Measurements from ENCODE around the gene SBNO2.
A peak's percentile ranks its signal among the peaks of the same experiment; 100 is the strongest.

The SBNO2 gene

DNA sequence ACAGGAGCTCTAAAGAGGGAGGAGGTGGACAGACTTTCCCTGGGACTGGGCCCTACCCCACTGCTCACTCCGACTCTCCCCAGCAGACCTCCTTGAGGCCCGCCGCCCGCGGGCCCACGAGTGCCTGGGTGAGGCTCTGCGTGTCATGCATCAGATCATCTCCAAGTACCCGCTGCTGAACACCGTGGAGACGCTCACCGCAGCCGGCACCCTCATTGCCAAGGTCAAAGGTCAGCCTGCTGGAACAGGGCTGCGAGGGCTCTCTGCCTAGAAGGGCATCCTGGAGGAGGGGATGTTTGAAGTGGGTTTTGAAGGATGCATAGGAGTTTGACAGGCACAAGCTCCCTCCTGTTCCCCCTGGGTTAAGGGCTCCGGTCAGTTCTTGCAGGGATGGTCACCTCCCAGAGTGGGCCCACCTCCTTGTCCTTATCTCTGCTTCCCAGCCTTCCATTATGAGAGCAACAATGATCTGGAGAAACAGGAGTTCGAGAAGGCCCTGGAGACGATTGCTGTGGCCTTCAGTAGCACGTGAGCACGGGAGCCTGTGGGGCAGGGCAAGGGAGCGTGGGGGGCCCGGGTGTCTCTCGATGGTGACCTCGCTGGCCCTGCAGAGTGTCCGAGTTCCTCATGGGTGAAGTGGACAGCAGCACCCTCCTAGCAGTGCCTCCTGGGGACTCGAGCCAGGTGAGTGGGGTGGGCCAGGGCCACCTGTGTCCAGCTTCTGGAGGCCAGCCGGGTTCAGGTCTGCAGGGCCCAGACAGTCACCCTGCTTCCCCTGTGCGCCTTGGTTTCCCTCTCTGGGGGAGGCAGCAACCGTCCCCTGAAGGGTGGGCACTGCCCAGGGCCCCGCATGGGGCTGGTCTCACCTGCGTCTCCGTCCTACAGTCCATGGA is 100.8 kb downstream of the SBNO2 start:
- Histone ChIP-seq H3K4me3 (ENCODE audit: low read length, poor library complexity, severe bottlenecking) (no peak overlapping the region), H3K9me3 (ENCODE audit: insufficient read depth, low read depth, low read length) (no peaks in the 10 kb centered on the region), H3K36me3 (ENCODE audit: insufficient read depth, low read length) (no peaks in the 10 kb centered on the region; the same call in 1 of the 2 replicates), H3K4me1 (ENCODE audit: insufficient read depth, low read length, poor library complexity, severe bottlenecking) (peaks cover 47% of the 10 kb centered on the region), H3K4me2 (ENCODE audit: low read depth, low read length, poor library complexity, severe bottlenecking) (peak overlapping the region; percentile 76), H3F3A (ENCODE audit: low read depth) (peaks cover 4% of the 10 kb centered on the region; the same call in 1 of the 2 replicates), H2AFZ (ENCODE audit: low read length) (no peak overlapping the region), H3K9me2 (replicated peaks; ENCODE audit: low read depth, low read length) (no peaks in the 10 kb centered on the region), H3K9ac (ENCODE audit: low read depth, low read length, poor library complexity, severe bottlenecking) (no peak overlapping the region), H4K20me1 (ENCODE audit: insufficient read depth, low read length, poor library complexity, severe bottlenecking) (peaks cover 8% of the 10 kb centered on the region), H3K27me3 (ENCODE audit: insufficient read depth, low read length, poor library complexity, severe bottlenecking) (no peaks in the 10 kb centered on the region), H3K79me2 (ENCODE audit: insufficient read depth, low read length) (peaks cover 41% of the 10 kb centered on the region)
- TF ChIP-seq, protein P1, sequence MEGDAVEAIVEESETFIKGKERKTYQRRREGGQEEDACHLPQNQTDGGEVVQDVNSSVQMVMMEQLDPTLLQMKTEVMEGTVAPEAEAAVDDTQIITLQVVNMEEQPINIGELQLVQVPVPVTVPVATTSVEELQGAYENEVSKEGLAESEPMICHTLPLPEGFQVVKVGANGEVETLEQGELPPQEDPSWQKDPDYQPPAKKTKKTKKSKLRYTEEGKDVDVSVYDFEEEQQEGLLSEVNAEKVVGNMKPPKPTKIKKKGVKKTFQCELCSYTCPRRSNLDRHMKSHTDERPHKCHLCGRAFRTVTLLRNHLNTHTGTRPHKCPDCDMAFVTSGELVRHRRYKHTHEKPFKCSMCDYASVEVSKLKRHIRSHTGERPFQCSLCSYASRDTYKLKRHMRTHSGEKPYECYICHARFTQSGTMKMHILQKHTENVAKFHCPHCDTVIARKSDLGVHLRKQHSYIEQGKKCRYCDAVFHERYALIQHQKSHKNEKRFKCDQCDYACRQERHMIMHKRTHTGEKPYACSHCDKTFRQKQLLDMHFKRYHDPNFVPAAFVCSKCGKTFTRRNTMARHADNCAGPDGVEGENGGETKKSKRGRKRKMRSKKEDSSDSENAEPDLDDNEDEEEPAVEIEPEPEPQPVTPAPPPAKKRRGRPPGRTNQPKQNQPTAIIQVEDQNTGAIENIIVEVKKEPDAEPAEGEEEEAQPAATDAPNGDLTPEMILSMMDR (conservative IDR thresholded peaks at IDR 0.05; ENCODE audit: low read length) = no peak
- no peak for TF ChIP-seq EZH2phosphoT487 (IDR thresholded peaks at IDR 0.05; ENCODE audit: borderline replicate concordance)

DNA sequence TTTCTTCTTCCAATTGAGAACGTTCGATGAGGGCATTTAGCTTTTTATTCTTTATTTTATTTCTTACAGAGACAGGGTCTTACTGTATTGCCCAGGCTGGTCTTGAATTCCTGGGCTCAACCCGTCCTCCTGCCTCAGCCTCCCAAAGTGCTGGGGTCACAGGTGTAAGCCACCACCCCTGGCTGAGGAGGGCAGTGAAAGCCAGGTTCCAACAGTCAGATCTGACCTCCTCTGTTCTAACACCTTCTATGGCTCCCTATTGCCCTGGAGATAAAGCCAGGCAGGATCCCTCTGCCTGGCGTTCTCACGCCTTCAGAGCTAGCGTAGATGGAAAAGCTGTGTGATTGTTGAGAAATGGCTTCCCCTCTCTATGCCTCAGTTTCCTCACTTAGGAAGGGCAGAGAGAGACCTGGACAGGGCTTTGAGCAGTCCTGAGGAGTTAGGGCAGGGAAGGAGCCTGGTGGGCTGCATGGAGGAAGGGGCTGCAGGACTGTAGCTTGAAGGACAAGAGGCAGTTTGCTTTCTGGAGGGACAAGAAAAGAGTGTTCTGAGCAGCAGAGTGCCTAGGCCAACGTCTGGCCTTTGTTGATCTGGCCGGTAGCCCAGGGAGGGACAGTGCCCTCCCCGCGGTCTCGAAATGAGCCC is 101.6 kb downstream of the SBNO2 start:
- H4K20me1 ChIP-seq (ENCODE audit: insufficient read depth, low read length, poor library complexity, severe bottlenecking) = peaks cover 8% of the 10 kb centered on the region
- H2AFZ ChIP-seq (ENCODE audit: low read length) = no peak overlapping the region
- no peak overlapping the region for H3K4me2 ChIP-seq (ENCODE audit: low read depth, low read length, poor library complexity, severe bottlenecking)
- H3K9me2 ChIP-seq (replicated peaks; ENCODE audit: low read depth, low read length) = no peaks in the 10 kb centered on the region
- H3F3A ChIP-seq (ENCODE audit: low read depth) = peaks cover 4% of the 10 kb centered on the region; the same call in 1 of the 2 replicates
- peaks cover 45% of the 10 kb centered on the region for H3K79me2 ChIP-seq (ENCODE audit: insufficient read depth, low read length)
- no peaks in the 10 kb centered on the region; the same call in 1 of the 2 replicates for H3K36me3 ChIP-seq (ENCODE audit: insufficient read depth, low read length)
- H3K4me3 ChIP-seq (ENCODE audit: low read length, poor library complexity, severe bottlenecking) = no peak overlapping the region
- H3K27me3 ChIP-seq (ENCODE audit: insufficient read depth, low read length, poor library complexity, severe bottlenecking) = no peaks in the 10 kb centered on the region
- no peaks in the 10 kb centered on the region for H3K9me3 ChIP-seq (ENCODE audit: insufficient read depth, low read depth, low read length)
- TF ChIP-seq, protein P1 (conservative IDR thresholded peaks at IDR 0.05; ENCODE audit: low read length) = no peak
- no peak for TF ChIP-seq EZH2phosphoT487 (IDR thresholded peaks at IDR 0.05; ENCODE audit: borderline replicate concordance)
- H3K4me1 ChIP-seq (ENCODE audit: insufficient read depth, low read length, poor library complexity, severe bottlenecking) = peaks cover 44% of the 10 kb centered on the region
- no peak overlapping the region for H3K9ac ChIP-seq (ENCODE audit: low read depth, low read length, poor library complexity, severe bottlenecking)

DNA sequence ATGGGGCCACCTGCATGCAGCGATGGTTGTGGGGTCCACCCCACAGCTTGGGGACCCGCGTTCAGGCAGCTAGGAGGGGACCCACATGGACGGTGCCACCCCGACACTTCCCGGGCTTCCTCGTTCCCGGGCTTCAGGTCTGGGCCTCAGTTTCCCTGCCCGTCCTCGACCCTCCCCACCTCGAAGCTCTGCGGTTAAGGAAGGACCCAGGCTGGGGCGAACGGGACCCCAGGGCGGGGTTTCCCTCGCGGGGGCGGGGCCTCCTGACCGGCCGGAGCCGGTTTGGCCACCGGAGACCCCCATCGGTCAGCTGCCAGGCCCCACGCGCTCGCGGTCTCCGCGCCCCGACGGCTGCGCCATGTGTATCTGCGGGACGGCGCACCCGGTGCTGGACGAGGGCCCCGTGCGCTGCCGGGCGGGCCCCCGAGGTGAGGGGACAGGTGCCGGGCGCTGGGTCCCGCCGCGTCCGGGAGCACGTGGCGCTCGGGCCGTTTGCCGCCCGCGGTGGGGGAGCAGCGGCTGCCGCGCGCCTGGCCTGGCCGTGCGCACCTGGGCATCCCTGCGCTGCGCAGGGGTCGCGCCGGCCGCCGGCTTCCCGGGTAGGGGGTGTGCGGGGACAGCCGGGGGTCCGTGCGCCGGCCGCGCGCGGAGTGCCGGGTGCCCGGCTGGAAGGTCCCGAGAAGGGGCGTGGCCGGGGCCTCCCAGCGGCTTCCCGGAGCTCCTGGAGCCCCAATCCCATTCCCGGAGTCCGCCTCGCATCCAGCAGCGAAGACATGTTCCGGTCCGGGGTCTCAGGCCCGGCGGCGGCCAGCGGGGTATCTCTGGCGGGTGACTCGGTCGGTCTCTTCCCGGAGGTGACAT is 102.9 kb downstream of the SBNO2 start:
- TF ChIP-seq EZH2phosphoT487 (IDR thresholded peaks at IDR 0.05; ENCODE audit: borderline replicate concordance) = no peak
- TF ChIP-seq, protein P1 (conservative IDR thresholded peaks at IDR 0.05; ENCODE audit: low read length) = no peak
- Histone ChIP-seq H3K4me3 (ENCODE audit: low read length, poor library complexity, severe bottlenecking) (no peak overlapping the region), H3K4me1 (ENCODE audit: insufficient read depth, low read length, poor library complexity, severe bottlenecking) (peaks cover 38% of the 10 kb centered on the region), H2AFZ (ENCODE audit: low read length) (no peak overlapping the region), H4K20me1 (ENCODE audit: insufficient read depth, low read length, poor library complexity, severe bottlenecking) (peaks cover 8% of the 10 kb centered on the region), H3K9me2 (replicated peaks; ENCODE audit: low read depth, low read length) (no peaks in the 10 kb centered on the region), H3K4me2 (ENCODE audit: low read depth, low read length, poor library complexity, severe bottlenecking) (no peak overlapping the region), H3K36me3 (ENCODE audit: insufficient read depth, low read length) (no peaks in the 10 kb centered on the region; the same call in 1 of the 2 replicates), H3K9ac (ENCODE audit: low read depth, low read length, poor library complexity, severe bottlenecking) (no peak overlapping the region), H3K9me3 (ENCODE audit: insufficient read depth, low read depth, low read length) (no peaks in the 10 kb centered on the region), H3K79me2 (ENCODE audit: insufficient read depth, low read length) (peaks cover 44% of the 10 kb centered on the region; the same call in 1 of the 2 replicates), H3F3A (ENCODE audit: low read depth) (peaks cover 4% of the 10 kb centered on the region; the same call in 1 of the 2 replicates), H3K27me3 (ENCODE audit: insufficient read depth, low read length, poor library complexity, severe bottlenecking) (no peaks in the 10 kb centered on the region)

Data from Loucy (cell line).